Parathyroid adenoma (tissue), 2 donors: ENCODE data around the gene SMCO2.

Source experiments
- H2AFZ ChIP-seq: fragments of 300-600 bp; sonication (generic); one replicate; pipeline ENCODE4 v1.7.0; 2017; ENCODE audit warnings: antibody characterized with exemption, mild to moderate bottlenecking
- H3K27ac ChIP-seq: fragments of 300-600 bp; sonication (generic); one replicate; pipeline ENCODE4 v1.7.0; 2017
- H3K27me3 ChIP-seq: fragments of 300-600 bp; sonication (generic); one replicate; pipeline ENCODE4 v1.7.0; 2017; ENCODE audit warnings: low read length; ENCODE audit not compliant: control insufficient read depth, insufficient read depth
- H3K36me3 ChIP-seq: fragments of 300-600 bp; sonication (generic); one replicate; pipeline ENCODE4 v1.7.0; 2017; ENCODE audit warnings: low read length; ENCODE audit not compliant: control insufficient read depth, insufficient read depth
- H3K4me1 ChIP-seq: fragments of 300-600 bp; sonication (generic); one replicate; pipeline ENCODE4 v1.7.0; 2017; ENCODE audit warnings: control low read depth
- H3K4me2 ChIP-seq: fragments of 300-600 bp; sonication (generic); one replicate; pipeline ENCODE4 v1.7.0; 2017; ENCODE audit warnings: low read length
- H3K4me3 ChIP-seq: fragments of 300-600 bp; sonication (generic); one replicate; pipeline ENCODE4 v1.7.0; 2017; ENCODE audit warnings: low read depth, low read length
- H3K79me2 ChIP-seq: fragments of 300-600 bp; sonication (generic); one replicate; pipeline ENCODE4 v1.7.0; 2017; ENCODE audit warnings: control low read depth
- H3K9ac ChIP-seq: fragments of 300-600 bp; sonication (generic); one replicate; pipeline ENCODE4 v1.7.0; 2017; ENCODE audit warnings: mild to moderate bottlenecking
- H3K9me3 ChIP-seq: fragments of 300-600 bp; sonication (generic); one replicate; pipeline ENCODE4 v1.7.0; 2017; ENCODE audit warnings: low read length; ENCODE audit not compliant: control insufficient read depth
- TF ChIP-seq, protein P1 (sequence below): fragments of 300-600 bp; sonication (generic); IDR thresholded peaks from one replicate; pipeline ENCODE4 v1.7.0; 2017; ENCODE audit warnings: antibody characterized with exemption, mild to moderate bottlenecking
- donor health status: primary hyperparathyroidism.

SMCO2 gene

DNA sequence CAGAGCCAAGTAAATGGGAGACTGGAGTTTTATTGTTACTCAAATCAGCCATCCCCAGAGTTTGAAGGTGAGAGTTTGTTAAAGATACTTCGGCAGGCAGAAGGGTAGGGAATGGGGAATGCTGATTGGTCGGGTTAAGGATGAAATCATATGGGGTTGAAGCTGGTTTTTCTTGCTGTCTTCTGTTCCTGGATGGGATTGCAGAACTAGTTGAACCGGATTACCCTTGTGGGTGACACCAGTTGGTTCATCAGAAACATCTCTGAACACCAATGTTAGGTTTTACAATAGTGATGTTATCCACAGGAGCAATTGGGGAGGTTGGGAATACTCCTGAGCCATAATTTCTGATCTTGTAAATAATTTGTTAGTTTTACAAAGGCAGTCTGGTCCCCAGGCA is 18.7 kb upstream of the SMCO2 start:
- H3K4me2 ChIP-seq: no peak overlapping the region
- H3K79me2 ChIP-seq: no peaks in the 10 kb centered on the region
- no peaks in the 10 kb centered on the region for H3K27me3 ChIP-seq
- no peak overlapping the region for H3K9ac ChIP-seq
- no peak overlapping the region for H3K27ac ChIP-seq
- TF ChIP-seq, protein P1, sequence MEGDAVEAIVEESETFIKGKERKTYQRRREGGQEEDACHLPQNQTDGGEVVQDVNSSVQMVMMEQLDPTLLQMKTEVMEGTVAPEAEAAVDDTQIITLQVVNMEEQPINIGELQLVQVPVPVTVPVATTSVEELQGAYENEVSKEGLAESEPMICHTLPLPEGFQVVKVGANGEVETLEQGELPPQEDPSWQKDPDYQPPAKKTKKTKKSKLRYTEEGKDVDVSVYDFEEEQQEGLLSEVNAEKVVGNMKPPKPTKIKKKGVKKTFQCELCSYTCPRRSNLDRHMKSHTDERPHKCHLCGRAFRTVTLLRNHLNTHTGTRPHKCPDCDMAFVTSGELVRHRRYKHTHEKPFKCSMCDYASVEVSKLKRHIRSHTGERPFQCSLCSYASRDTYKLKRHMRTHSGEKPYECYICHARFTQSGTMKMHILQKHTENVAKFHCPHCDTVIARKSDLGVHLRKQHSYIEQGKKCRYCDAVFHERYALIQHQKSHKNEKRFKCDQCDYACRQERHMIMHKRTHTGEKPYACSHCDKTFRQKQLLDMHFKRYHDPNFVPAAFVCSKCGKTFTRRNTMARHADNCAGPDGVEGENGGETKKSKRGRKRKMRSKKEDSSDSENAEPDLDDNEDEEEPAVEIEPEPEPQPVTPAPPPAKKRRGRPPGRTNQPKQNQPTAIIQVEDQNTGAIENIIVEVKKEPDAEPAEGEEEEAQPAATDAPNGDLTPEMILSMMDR: no peak
- no peaks in the 10 kb centered on the region for H3K9me3 ChIP-seq
- no peaks in the 10 kb centered on the region for H3K4me1 ChIP-seq
- H2AFZ ChIP-seq: no peak overlapping the region
- no peak overlapping the region for H3K4me3 ChIP-seq
- no peaks in the 10 kb centered on the region for H3K36me3 ChIP-seq

DNA sequence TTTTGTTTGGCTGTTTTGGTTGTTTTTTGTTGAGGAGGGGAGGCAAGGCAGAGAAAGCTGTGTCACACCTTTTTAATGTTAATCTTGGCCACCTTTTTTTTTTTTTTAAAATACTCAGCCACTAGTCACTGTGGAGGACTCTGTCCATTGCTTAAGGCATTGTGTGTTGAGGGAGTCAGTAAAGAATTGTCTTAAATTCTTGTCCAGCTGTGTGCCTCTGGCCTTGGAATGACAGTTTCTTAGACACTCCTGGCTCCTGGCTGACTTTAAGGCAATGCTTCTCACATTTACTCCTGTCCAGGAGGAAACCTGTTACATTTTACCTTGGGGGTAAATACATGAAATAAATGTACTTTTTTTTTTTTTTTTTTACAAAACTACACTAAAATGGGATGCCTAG is 18.1 kb upstream of the SMCO2 start:
- no peak overlapping the region for H3K4me2 ChIP-seq
- no peaks in the 10 kb centered on the region for H3K9me3 ChIP-seq
- H2AFZ ChIP-seq: no peak overlapping the region
- H3K36me3 ChIP-seq: no peaks in the 10 kb centered on the region
- no peak overlapping the region for H3K4me3 ChIP-seq
- H3K27ac ChIP-seq: no peak overlapping the region
- no peak overlapping the region for H3K9ac ChIP-seq
- TF ChIP-seq, protein P1: no peak
- H3K27me3 ChIP-seq: no peaks in the 10 kb centered on the region
- no peaks in the 10 kb centered on the region for H3K4me1 ChIP-seq
- H3K79me2 ChIP-seq: no peaks in the 10 kb centered on the region

DNA sequence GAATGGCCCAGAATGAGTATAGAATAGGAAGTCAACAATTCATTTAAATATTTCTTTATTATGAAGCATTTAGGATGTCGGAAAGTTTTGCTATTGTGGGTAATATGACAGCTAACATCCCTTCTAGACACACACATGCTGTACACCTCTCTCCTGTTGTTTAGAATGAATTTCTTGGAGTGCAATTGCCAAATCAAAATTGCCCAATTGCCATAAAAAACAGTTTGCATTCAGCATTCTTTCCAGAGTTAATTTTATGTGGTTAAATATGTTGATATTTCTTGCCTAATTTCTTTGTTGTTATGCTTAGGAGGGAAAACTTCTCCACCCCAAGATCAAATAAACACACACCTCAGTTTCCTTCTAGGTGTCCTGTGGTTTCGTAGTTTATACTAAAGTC is 16.9 kb upstream of the SMCO2 start:
- TF ChIP-seq, protein P1: no peak
- Histone ChIP-seq H3K4me2 (no peak overlapping the region), H2AFZ (no peak overlapping the region), H3K27ac (no peak overlapping the region), H3K79me2 (no peaks in the 10 kb centered on the region), H3K9ac (no peak overlapping the region), H3K36me3 (no peaks in the 10 kb centered on the region), H3K4me1 (no peaks in the 10 kb centered on the region), H3K4me3 (no peak overlapping the region), H3K27me3 (no peaks in the 10 kb centered on the region), H3K9me3 (no peaks in the 10 kb centered on the region)

DNA sequence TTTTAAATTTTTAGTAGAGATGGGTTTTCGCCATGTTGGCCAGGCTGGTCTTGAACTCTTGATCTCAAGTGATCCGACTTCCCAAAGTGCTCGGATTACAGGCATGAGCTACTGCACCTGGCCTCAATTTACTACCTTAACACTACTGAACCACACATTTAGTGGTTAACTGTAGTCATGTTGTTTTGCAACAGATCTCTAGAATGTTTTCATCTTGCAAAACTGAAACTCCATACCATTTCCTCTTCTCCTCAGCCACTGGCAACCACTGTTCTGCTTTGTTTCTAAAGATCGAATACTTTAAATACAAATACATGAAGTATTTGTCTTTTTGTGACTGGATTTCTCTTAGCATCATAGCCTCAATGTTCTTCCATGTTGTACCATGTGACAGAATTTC is 15.4 kb upstream of the SMCO2 start:
- H3K27ac ChIP-seq: no peak overlapping the region
- H3K4me2 ChIP-seq: no peak overlapping the region
- TF ChIP-seq, protein P1: no peak
- no peak overlapping the region for H3K4me3 ChIP-seq
- no peaks in the 10 kb centered on the region for H3K4me1 ChIP-seq
- no peak overlapping the region for H3K9ac ChIP-seq
- H3K79me2 ChIP-seq: no peaks in the 10 kb centered on the region
- no peaks in the 10 kb centered on the region for H3K27me3 ChIP-seq
- no peak overlapping the region for H2AFZ ChIP-seq
- no peaks in the 10 kb centered on the region for H3K9me3 ChIP-seq
- H3K36me3 ChIP-seq: no peaks in the 10 kb centered on the region

DNA sequence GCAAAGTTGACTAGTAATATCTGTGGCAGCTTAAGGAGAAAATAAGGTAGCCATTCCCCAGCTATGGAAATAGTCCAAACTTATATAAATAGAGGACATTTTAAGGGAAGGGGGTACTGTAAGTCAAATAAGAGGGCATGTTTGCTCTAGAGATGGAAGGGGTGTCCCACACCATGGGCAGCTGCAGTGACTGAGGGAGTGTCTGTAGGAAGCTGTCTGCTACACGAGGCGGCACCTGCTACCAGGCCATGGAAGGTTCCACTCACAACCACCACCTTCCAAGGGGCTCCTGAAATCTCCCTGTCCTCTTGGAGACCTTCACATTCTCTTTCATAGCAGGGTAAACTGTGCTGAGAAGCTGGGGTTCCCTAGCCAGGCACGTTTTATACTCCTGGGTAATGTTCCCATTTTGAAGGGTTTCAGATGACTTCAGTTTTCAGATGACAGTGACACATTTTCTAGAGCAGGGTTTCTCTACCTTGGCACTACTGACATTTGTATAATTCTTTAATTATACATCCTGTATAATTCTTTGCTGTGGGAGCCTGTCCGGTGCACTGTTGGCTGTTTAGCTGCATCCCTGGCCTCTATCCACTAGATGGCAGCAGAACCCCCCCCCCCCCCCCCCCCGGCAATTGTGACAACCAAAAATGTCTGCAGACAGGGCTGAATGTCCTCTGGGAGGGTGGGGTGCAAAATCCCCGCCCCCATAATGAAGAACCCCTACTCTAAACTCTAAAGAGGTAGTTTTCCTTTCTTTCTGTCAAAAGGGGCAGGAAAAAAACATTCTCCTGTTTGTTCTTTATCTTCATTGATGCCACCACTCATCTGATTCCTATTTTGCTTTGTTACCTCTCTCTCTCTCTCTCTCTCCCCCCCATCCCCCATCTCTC is 11.6 kb upstream of the SMCO2 start:
- Histone ChIP-seq H3K9me3 (no peaks in the 10 kb centered on the region), H2AFZ (peak overlapping the region; percentile 41), H3K4me2 (no peak overlapping the region), H3K27me3 (no peaks in the 10 kb centered on the region), H3K4me3 (no peak overlapping the region), H3K9ac (no peak overlapping the region), H3K4me1 (no peaks in the 10 kb centered on the region), H3K79me2 (no peaks in the 10 kb centered on the region), H3K36me3 (peaks cover 3% of the 10 kb centered on the region), H3K27ac (no peak overlapping the region)
- TF ChIP-seq, protein P1: peak; percentile 15
